Erythroblast (primary cell): ENCODE measurements around the gene FAM9B.

Experiments
- GATA1 ChIP-seq: IDR thresholded peaks from 2 replicates; pipeline ENCODE4 v1.6.1; 2011; ENCODE audit warnings: low read depth, mild to moderate bottlenecking, control low read depth, low read length, moderate library complexity
- POLR2A ChIP-seq: IDR thresholded peaks from 2 replicates; pipeline ENCODE4 v1.6.1; 2011; ENCODE audit warnings: mild to moderate bottlenecking, low read length

- TF ChIP-seq POLR2A (no peak), GATA1 (no peak)
These were observed 53.2 kb downstream of the FAM9B start for GRCh38 chrX:8980756-8981155.
